Choroid plexus epithelial cell (primary cell): ENCODE measurements around the gene SLC22A4.

Experiments used
- DNase-seq: peaks from one replicate; pipeline ENCODE4 v3.0.0-alpha.2; 2010; ENCODE audit warnings: low read depth
- H3K4me3 ChIP-seq: 2 replicates; pipeline ENCODE4 v1.5.1; 2011; ENCODE audit warnings: low read depth, mild to moderate bottlenecking, control low read depth, low read length, moderate library complexity
- CTCF ChIP-seq: conservative IDR thresholded peaks from 2 replicates; pipeline ENCODE4 v1.5.1; 2011; ENCODE audit warnings: low read depth, mild to moderate bottlenecking, control low read depth, inconsistent platforms, low read length, moderate library complexity

SLC22A4 gene

GRCh38 chr5:132258102-132259068, 35.8 kb upstream of the SLC22A4 start:
- TF ChIP-seq CTCF, result no peak
- peak; percentile 64 for DNase-seq
- peak overlapping the region; percentile 83 for H3K4me3 ChIP-seq

GRCh38 chr5:132259069-132259851, 34.9 kb upstream of the SLC22A4 start:
- no peak for TF ChIP-seq CTCF
- peak overlapping the region; percentile 83 for H3K4me3 ChIP-seq
- DNase-seq, result peak; percentile 95

GRCh38 chr5:132260051-132260450, 34.1 kb upstream of the SLC22A4 start:
- peak; percentile 65 for DNase-seq
- H3K4me3 ChIP-seq, result peak overlapping the region; percentile 83
- TF ChIP-seq CTCF, result no peak

- peak; percentile 91 for DNase-seq
- TF ChIP-seq CTCF, result no peak
- H3K4me3 ChIP-seq, result no peak overlapping the region
Observed at GRCh38 chr5:132260714-132261551, 33.3 kb upstream of the SLC22A4 start.

GRCh38 chr5:132261881-132262845, 32.0 kb upstream of the SLC22A4 start:
- DNase-seq, result no peak
- H3K4me3 ChIP-seq, result no peak overlapping the region
- no peak for TF ChIP-seq CTCF
